Measurements from ENCODE around the gene RRAS. TPM values are rescaled to one million over a fixed set of nuclear protein-coding genes. Genes with fewer than 3 reads are reported as not detected.
A peak's percentile ranks its signal among the peaks of the same experiment; 100 is the strongest.

Gene RRAS
- total RNA-seq, 1 donor from 2014 or later = 67.7 TPM

GRCh38 chr19:49645995-49646394 is 6.1 kb upstream of the RRAS start:
- TF ChIP-seq CTCF (IDR thresholded peaks at IDR 0.05) = no peak
- Mint-ChIP-seq H3K4me1 (ENCODE audit: unreplicated experiment) (peaks cover 28% of the 10 kb centered on the region), H3K36me3 (ENCODE audit: unreplicated experiment) (peaks cover 21% of the 10 kb centered on the region), H3K27ac (ENCODE audit: unreplicated experiment) (no peak overlapping the region), H3K4me3 (ENCODE audit: unreplicated experiment) (no peak overlapping the region), H3K27me3 (ENCODE audit: unreplicated experiment) (no peaks in the 10 kb centered on the region), H3K9me3 (ENCODE audit: unreplicated experiment) (no peaks in the 10 kb centered on the region)
- DNase-seq (ENCODE audit: extremely low spot score, unreplicated experiment) = no peak

GRCh38 chr19:49645592-49645991 is 5.6 kb upstream of the RRAS start:
- Mint-ChIP-seq H3K9me3 (ENCODE audit: unreplicated experiment) (no peaks in the 10 kb centered on the region), H3K36me3 (ENCODE audit: unreplicated experiment) (peaks cover 21% of the 10 kb centered on the region), H3K27me3 (ENCODE audit: unreplicated experiment) (no peaks in the 10 kb centered on the region), H3K27ac (ENCODE audit: unreplicated experiment) (no peak overlapping the region), H3K4me3 (ENCODE audit: unreplicated experiment) (no peak overlapping the region), H3K4me1 (ENCODE audit: unreplicated experiment) (peaks cover 32% of the 10 kb centered on the region)
- TF ChIP-seq CTCF (IDR thresholded peaks at IDR 0.05) = no peak
- DNase-seq (ENCODE audit: extremely low spot score, unreplicated experiment) = no peak

GRCh38 chr19:49643466-49643865 is 3.5 kb upstream of the RRAS start:
- H3K4me1 Mint-ChIP-seq (ENCODE audit: unreplicated experiment) = peaks cover 46% of the 10 kb centered on the region
- no peak for DNase-seq (ENCODE audit: extremely low spot score, unreplicated experiment)
- H3K27me3 Mint-ChIP-seq (ENCODE audit: unreplicated experiment) = no peaks in the 10 kb centered on the region
- peak overlapping the region; percentile 29 for H3K27ac Mint-ChIP-seq (ENCODE audit: unreplicated experiment)
- no peak for TF ChIP-seq CTCF (IDR thresholded peaks at IDR 0.05)
- H3K36me3 Mint-ChIP-seq (ENCODE audit: unreplicated experiment) = peaks cover 14% of the 10 kb centered on the region
- H3K4me3 Mint-ChIP-seq (ENCODE audit: unreplicated experiment) = peak overlapping the region; percentile 95
- no peaks in the 10 kb centered on the region for H3K9me3 Mint-ChIP-seq (ENCODE audit: unreplicated experiment)

- H3K9me3 Mint-ChIP-seq (ENCODE audit: unreplicated experiment) = no peaks in the 10 kb centered on the region
- no peak for TF ChIP-seq CTCF (IDR thresholded peaks at IDR 0.05)
- peaks cover 14% of the 10 kb centered on the region for H3K36me3 Mint-ChIP-seq (ENCODE audit: unreplicated experiment)
- peak overlapping the region; percentile 95 for H3K4me3 Mint-ChIP-seq (ENCODE audit: unreplicated experiment)
- H3K27me3 Mint-ChIP-seq (ENCODE audit: unreplicated experiment) = no peaks in the 10 kb centered on the region
- peaks cover 54% of the 10 kb centered on the region for H3K4me1 Mint-ChIP-seq (ENCODE audit: unreplicated experiment)
- DNase-seq (ENCODE audit: extremely low spot score, unreplicated experiment) = no peak
- H3K27ac Mint-ChIP-seq (ENCODE audit: unreplicated experiment) = peak overlapping the region; percentile 94
Measured at GRCh38 chr19:49642492-49643035, 2.6 kb upstream of the RRAS start.

GRCh38 chr19:49641688-49642491 is 1.9 kb upstream of the RRAS start, which contains the start of gene SCAF1:
Gene SCAF1 (plus strand): TSS chr19:49642209. CDS start chr19:49645027, 2,818 bp downstream.
- peaks cover 9% of the 10 kb centered on the region for H3K36me3 Mint-ChIP-seq (ENCODE audit: unreplicated experiment)
- peaks cover 57% of the 10 kb centered on the region for H3K4me1 Mint-ChIP-seq (ENCODE audit: unreplicated experiment)
- H3K4me3 Mint-ChIP-seq (ENCODE audit: unreplicated experiment) = peak within 1 kb of the TSS; percentile 95
- peak within 1 kb of the TSS; percentile 100 for H3K27ac Mint-ChIP-seq (ENCODE audit: unreplicated experiment)
- H3K27me3 Mint-ChIP-seq (ENCODE audit: unreplicated experiment) = no peaks in the 10 kb centered on the region
- DNase-seq (ENCODE audit: extremely low spot score, unreplicated experiment) = peak; percentile 100
- no peaks in the 10 kb centered on the region for H3K9me3 Mint-ChIP-seq (ENCODE audit: unreplicated experiment)
- no peak for TF ChIP-seq CTCF (IDR thresholded peaks at IDR 0.05)
